ENCODE results near the gene SHLD1.
"Not testable (repeated sequence)": the region's sequence is repeated elsewhere in the genome, so short reads cannot be mapped to it uniquely, and the experiment has no call there.

Gene SHLD1

DNA sequence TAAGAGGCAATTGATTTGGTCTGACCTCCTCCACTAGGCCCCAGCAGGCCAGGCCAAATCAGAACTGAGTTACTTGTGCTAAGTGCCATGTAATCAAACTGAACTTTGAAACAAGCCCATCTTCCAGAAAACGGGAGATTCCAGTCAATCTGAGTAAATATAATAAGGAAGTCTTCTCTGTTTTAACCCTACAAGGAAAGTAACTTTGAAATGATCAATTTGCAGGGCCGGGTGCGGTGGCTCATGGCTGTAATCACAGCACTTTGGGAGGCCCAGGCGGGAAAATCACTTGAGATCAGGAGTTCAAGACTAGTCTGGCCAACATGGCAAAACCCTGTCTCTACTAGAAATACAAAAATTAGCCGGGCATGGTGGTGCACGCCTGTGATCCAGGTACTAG lies 2.0 kb upstream of the SHLD1 start:
- Histone ChIP-seq H3K79me2 (ENCODE audit: insufficient read depth, low read depth) (no peaks in the 10 kb centered on the region), H3K4me1 (ENCODE audit: low read depth, poor library complexity, severe bottlenecking) (no peaks in the 10 kb centered on the region), H3K4me3 (IDR thresholded peaks at IDR 0.05; ENCODE audit: insufficient read depth, low read depth, low read length) (no peak overlapping the region), H3K27ac (no peak overlapping the region), H3K4me2 (no peak overlapping the region), H3K9ac (no peak overlapping the region), H3K36me3 (ENCODE audit: insufficient read depth) (no peaks in the 10 kb centered on the region), H4K20me1 (ENCODE audit: insufficient read depth) (no peaks in the 10 kb centered on the region), H2AFZ (ENCODE audit: low read depth) (no peak overlapping the region), H3K27me3 (ENCODE audit: insufficient read depth, low read depth) (no peaks in the 10 kb centered on the region)
- TF ChIP-seq, protein P1, sequence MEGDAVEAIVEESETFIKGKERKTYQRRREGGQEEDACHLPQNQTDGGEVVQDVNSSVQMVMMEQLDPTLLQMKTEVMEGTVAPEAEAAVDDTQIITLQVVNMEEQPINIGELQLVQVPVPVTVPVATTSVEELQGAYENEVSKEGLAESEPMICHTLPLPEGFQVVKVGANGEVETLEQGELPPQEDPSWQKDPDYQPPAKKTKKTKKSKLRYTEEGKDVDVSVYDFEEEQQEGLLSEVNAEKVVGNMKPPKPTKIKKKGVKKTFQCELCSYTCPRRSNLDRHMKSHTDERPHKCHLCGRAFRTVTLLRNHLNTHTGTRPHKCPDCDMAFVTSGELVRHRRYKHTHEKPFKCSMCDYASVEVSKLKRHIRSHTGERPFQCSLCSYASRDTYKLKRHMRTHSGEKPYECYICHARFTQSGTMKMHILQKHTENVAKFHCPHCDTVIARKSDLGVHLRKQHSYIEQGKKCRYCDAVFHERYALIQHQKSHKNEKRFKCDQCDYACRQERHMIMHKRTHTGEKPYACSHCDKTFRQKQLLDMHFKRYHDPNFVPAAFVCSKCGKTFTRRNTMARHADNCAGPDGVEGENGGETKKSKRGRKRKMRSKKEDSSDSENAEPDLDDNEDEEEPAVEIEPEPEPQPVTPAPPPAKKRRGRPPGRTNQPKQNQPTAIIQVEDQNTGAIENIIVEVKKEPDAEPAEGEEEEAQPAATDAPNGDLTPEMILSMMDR (conservative IDR thresholded peaks at IDR 0.05; ENCODE audit: low read depth, low read length): no peak

DNA sequence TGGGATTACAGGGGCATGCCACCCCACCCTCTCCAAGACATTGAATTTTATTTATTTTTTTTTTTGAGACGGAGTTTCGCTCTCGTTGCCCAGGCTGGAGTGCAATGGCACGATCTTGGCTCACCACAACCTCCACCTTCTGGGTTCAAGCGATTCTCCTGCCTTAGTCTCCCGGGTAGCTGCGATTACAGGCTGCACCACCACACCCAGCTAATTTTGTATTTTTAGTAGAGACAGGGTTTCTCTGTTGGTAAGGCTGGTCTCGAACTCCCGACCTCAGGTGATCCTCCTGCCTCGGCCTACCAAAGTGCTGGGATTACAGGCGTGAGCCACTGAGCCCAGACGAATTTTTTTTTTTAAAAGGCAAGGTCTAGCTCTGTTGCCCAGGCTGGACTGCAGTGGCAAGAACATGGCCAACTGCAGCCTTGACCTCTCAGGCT lies 669 bp upstream of the SHLD1 start:
- peak overlapping the region; percentile 75 for H2AFZ ChIP-seq (ENCODE audit: low read depth)
- not testable (repeated sequence) for H3K27me3 ChIP-seq (ENCODE audit: insufficient read depth, low read depth); H3K9ac ChIP-seq; H3K36me3 ChIP-seq (ENCODE audit: insufficient read depth); H3K27ac ChIP-seq; H4K20me1 ChIP-seq (ENCODE audit: insufficient read depth); H3K4me1 ChIP-seq (ENCODE audit: low read depth, poor library complexity, severe bottlenecking); H3K79me2 ChIP-seq (ENCODE audit: insufficient read depth, low read depth); H3K4me3 ChIP-seq (IDR thresholded peaks at IDR 0.05; ENCODE audit: insufficient read depth, low read depth, low read length); H3K4me2 ChIP-seq

DNA sequence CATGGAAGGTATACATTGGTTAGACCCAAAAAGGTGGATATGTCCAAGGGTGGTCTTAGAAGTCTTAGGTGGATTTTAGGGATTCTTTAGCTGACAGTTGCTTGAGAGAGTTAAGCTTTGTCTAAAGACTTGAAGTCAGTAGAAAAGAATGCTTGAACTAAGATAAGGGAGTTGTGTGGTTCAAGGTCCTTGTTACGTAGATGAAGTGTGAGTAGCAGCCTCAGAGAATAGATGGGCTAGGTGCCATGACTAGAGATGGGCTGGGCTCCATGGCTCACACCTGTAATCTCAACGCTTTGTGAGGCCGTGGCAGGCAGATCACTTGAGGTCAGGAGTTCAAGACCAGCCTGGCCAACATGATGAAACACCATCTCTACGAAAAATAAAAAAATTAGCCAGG lies 1.7 kb downstream of the SHLD1 start:
- H3K79me2 ChIP-seq (ENCODE audit: insufficient read depth, low read depth): no peaks in the 10 kb centered on the region
- H3K4me1 ChIP-seq (ENCODE audit: low read depth, poor library complexity, severe bottlenecking): no peaks in the 10 kb centered on the region

DNA sequence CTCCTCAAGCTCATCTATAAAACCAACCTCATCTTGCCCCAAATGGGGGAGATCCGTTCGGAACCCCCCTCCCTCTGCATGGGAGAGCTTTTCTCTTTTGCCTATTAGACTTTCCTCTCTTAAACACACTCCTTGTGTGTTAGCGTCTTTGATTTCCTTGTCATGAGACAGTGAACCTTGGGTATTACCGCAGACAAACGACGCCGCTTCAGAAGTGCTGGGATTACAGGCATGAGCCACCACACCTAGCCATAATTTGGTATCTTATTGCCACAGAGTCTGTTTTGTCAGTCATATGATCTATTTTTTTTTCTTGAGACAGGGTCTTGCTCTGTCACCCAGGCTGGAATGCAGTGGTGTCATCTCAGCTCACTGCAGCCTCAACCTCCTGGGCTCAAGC lies 3.6 kb downstream of the SHLD1 start:
- Histone ChIP-seq H3K4me3 (IDR thresholded peaks at IDR 0.05; ENCODE audit: insufficient read depth, low read depth, low read length) (no peak overlapping the region), H2AFZ (ENCODE audit: low read depth) (no peak overlapping the region), H4K20me1 (ENCODE audit: insufficient read depth) (no peaks in the 10 kb centered on the region), H3K79me2 (ENCODE audit: insufficient read depth, low read depth) (no peaks in the 10 kb centered on the region), H3K9ac (no peak overlapping the region), H3K27ac (no peak overlapping the region), H3K4me2 (no peak overlapping the region), H3K4me1 (ENCODE audit: low read depth, poor library complexity, severe bottlenecking) (no peaks in the 10 kb centered on the region), H3K27me3 (ENCODE audit: insufficient read depth, low read depth) (no peaks in the 10 kb centered on the region), H3K36me3 (ENCODE audit: insufficient read depth) (no peaks in the 10 kb centered on the region)
- TF ChIP-seq, protein P1 (conservative IDR thresholded peaks at IDR 0.05; ENCODE audit: low read depth, low read length): no peak

More for the DNA sequence above, 1.7 kb downstream of the SHLD1 start:
- Histone ChIP-seq H3K27me3 (ENCODE audit: insufficient read depth, low read depth) (no peaks in the 10 kb centered on the region), H3K27ac (no peak overlapping the region), H3K4me3 (IDR thresholded peaks at IDR 0.05; ENCODE audit: insufficient read depth, low read depth, low read length) (no peak overlapping the region), H3K36me3 (ENCODE audit: insufficient read depth) (no peaks in the 10 kb centered on the region), H3K9ac (no peak overlapping the region), H4K20me1 (ENCODE audit: insufficient read depth) (no peaks in the 10 kb centered on the region), H2AFZ (ENCODE audit: low read depth) (no peak overlapping the region), H3K4me2 (no peak overlapping the region)
- TF ChIP-seq, protein P1 (conservative IDR thresholded peaks at IDR 0.05; ENCODE audit: low read depth, low read length): no peak

DNA sequence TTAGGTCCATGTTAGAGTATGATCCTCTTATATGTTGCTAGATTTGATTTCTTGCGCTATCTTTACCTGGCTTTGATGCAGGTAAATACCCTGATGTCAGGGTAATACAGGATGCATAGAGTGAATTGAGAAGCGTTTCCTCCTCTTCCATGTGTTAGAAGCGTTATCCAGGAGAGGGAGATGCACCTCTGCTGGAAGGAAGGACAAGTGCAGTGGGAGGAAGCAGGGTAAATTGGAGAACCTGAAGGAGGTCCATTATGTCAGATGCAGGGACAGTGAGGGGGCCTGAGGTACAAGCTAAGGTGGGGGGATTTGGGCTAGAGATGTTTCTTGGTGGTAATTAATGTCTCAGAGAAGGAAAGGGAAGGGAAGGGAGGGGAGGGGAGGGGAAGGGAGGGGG lies 7.7 kb downstream of the SHLD1 start:
- Histone ChIP-seq H3K27ac (no peak overlapping the region), H2AFZ (ENCODE audit: low read depth) (no peak overlapping the region), H3K9ac (no peak overlapping the region), H3K4me3 (IDR thresholded peaks at IDR 0.05; ENCODE audit: insufficient read depth, low read depth, low read length) (no peak overlapping the region), H3K36me3 (ENCODE audit: insufficient read depth) (no peaks in the 10 kb centered on the region), H3K4me2 (no peak overlapping the region), H3K27me3 (ENCODE audit: insufficient read depth, low read depth) (no peaks in the 10 kb centered on the region), H3K79me2 (ENCODE audit: insufficient read depth, low read depth) (no peaks in the 10 kb centered on the region), H3K4me1 (ENCODE audit: low read depth, poor library complexity, severe bottlenecking) (no peaks in the 10 kb centered on the region), H4K20me1 (ENCODE audit: insufficient read depth) (no peaks in the 10 kb centered on the region)
- TF ChIP-seq, protein P1 (conservative IDR thresholded peaks at IDR 0.05; ENCODE audit: low read depth, low read length): no peak

Measured in KMS-11 (cell line).